HL-60 (cell line): ENCODE data around the gene MAD1L1.

ENCODE experiments used
- CTCF ChIP-seq: IDR thresholded peaks from one replicate; pipeline ENCODE4 v1.5.1; 2011; ENCODE audit warnings: low read length, control low read depth, inconsistent platforms; ENCODE audit not compliant: insufficient read depth
- GABPA ChIP-seq: IDR thresholded peaks from 2 replicates; pipeline ENCODE4 v1.6.1; 2012; ENCODE audit warnings: low read depth
- POLR2AphosphoS5 ChIP-seq: IDR thresholded peaks from 2 replicates; pipeline ENCODE4 v1.6.1; 2012; ENCODE audit warnings: low read depth
- REST ChIP-seq: IDR thresholded peaks from 2 replicates; pipeline ENCODE4 v1.6.1; 2012; ENCODE audit warnings: low read depth; ENCODE audit not compliant: insufficient replicate concordance
- SPI1 ChIP-seq: IDR thresholded peaks from 2 replicates; pipeline ENCODE4 v1.6.1; 2012; ENCODE audit warnings: low read depth, mild to moderate bottlenecking, borderline replicate concordance

DNA sequence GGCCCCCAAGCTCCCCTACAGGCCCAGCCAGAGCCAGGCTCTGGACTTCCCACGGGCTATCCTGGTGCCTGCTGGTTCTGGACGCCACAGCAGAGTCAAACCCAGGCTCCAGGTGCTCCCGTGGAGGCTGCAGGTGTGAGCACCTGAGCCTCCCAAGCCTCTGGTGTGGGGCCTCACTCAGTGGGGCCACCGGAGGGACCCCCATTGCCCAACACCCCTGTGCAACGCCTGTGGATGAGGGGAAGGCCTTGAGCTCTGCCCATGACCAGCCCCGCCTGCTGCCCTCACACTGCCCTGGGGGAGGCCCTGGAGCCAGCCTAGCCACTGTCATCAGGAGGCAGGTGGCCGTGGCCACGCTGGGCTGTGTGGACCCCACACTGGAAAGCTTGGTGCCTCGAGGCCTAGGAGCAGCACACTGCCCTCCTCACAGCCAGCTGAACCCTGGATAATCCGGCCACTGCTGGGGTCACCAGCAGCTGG is 229.3 kb downstream of the MAD1L1 start:
- TF ChIP-seq CTCF (no peak), GABPA (no peak), POLR2AphosphoS5 (no peak), REST (no peak), SPI1 (no peak)
